HCT116 (cell line): ENCODE measurements around the gene IFI16. TPM values are rescaled to one million over a fixed set of nuclear protein-coding genes. Genes with fewer than 3 reads are reported as not detected.

ENCODE experiments used
- ATAC-seq: fragments of 200-7000 bp; cut with Tn5 transposase; 2 replicates; pipeline ENCODE4 v1.9.1; 2020; ENCODE audit warnings: mild to moderate bottlenecking, moderate library complexity
- BruUV-seq: library from RNA; stranded (reverse); fragments of 400-500 nt; replicated peaks from 2 replicates; lab custom pipeline; 2021; lab: Mats Ljungman, UMichigan
- CTCF ChIA-PET: fragments of 300-600 bp; sonication (Branson Sonifier 250); formaldehyde crosslinking; loops from one replicate; lab custom pipeline; 2021; ENCODE audit warnings: antibody characterized with exemption; lab: Charles Lee
- POLR2A ChIA-PET: fragments of 300-600, 350-600 bp; sonication (Branson Sonifier 250); formaldehyde crosslinking; loops from one replicate; lab custom pipeline; 2021; ENCODE audit warnings: antibody characterized with exemption; lab: Charles Lee
- RAD21 ChIA-PET, 2 experiments: fragments of 300-600 bp; sonication (Branson Sonifier 250); formaldehyde crosslinking; loops; one replicate each; lab custom pipeline; 2023; ENCODE audit warnings: low total read pairs in 2 of 2; ENCODE audit not compliant: uncharacterized antibody in 2 of 2, unreplicated experiment in 2 of 2, low non-redundant PET in 1 of 2; lab: Charles Lee
- DNase-seq: peaks from one replicate; pipeline ENCODE4 v3.0.0-alpha.2; 2010; ENCODE audit warnings: low read depth, low spot score
- H2AFZ ChIP-seq: fragments of 200-600 bp; shearing (Covaris generic), sonication (generic); 2 replicates; pipeline ENCODE4 v1.6.1; 2017; ENCODE audit warnings: low read depth, mixed run types, mixed read lengths, antibody characterized with exemption, low read length; ENCODE audit not compliant: poor library complexity, severe bottlenecking
- H3K27ac ChIP-seq: 2 replicates; pipeline ENCODE4 v1.5.1; 2012; ENCODE audit warnings: low read depth, low read length
- H3K27me3 ChIP-seq: fragments of 200-600 bp; sonication (generic); 2 replicates; pipeline ENCODE4 v1.6.1; 2016; ENCODE audit warnings: mixed run types, low read length, mixed read lengths; ENCODE audit not compliant: insufficient read depth
- H3K36me3 ChIP-seq, 2 experiments: fragments of 200-500 bp in 1 of 2; fragments of 200-600 bp in 1 of 2; sonication (Bioruptor generic) in 1 of 2; sonication (generic) in 1 of 2; 2 replicates each; pipeline versions ENCODE4 v1.5.1 to v1.6.1; 2014 to 2016; ENCODE audit warnings: low read length in 2 of 2, inconsistent platforms in 1 of 2, mixed read lengths in 1 of 2, mixed run types in 1 of 2; ENCODE audit not compliant: insufficient read depth in 2 of 2, control insufficient read depth in 1 of 2
- H3K4me1 ChIP-seq, 2 experiments: fragments of 200-600 bp in 1 of 2; sonication (generic) in 1 of 2; 2 replicates each; pipeline versions ENCODE4 v1.5.1 to v1.6.1; 2012 to 2017; ENCODE audit warnings: low read length in 2 of 2, inconsistent platforms in 1 of 2, mild to moderate bottlenecking in 1 of 2, mixed read lengths in 1 of 2, mixed run types in 1 of 2, moderate library complexity in 1 of 2; ENCODE audit not compliant: insufficient read depth in 2 of 2, control insufficient read depth in 1 of 2
- H3K4me2 ChIP-seq: fragments of 200-600 bp; sonication (generic); 2 replicates; pipeline ENCODE4 v1.6.1; 2017; ENCODE audit warnings: mixed run types, low read length, mixed read lengths
- H3K4me3 ChIP-seq, 2 experiments: fragments of 200-600 bp in 1 of 2; sonication (generic) in 1 of 2; replicated peaks in 1 of 2; 2 replicates each; pipeline ENCODE4 v1.5.1; 2011 to 2016; ENCODE audit warnings: low read length in 2 of 2, control low read depth in 1 of 2, low read depth in 1 of 2, mild to moderate bottlenecking in 1 of 2, mixed read lengths in 1 of 2, mixed run types in 1 of 2
- H3K79me2 ChIP-seq: fragments of 200-600 bp; sonication (generic); 2 replicates; pipeline ENCODE4 v1.6.1; 2017; ENCODE audit warnings: mild to moderate bottlenecking, mixed run types, low read length, moderate library complexity, mixed read lengths; ENCODE audit not compliant: insufficient read depth
- H3K9ac ChIP-seq: fragments of 200-600 bp; sonication (generic); 2 replicates; pipeline ENCODE4 v1.6.1; 2016; ENCODE audit warnings: low read length, mixed read lengths
- H3K9me2 ChIP-seq: fragments of 200-600 bp; sonication (generic), shearing (Covaris generic); 2 replicates; pipeline ENCODE4 v1.6.1; 2017; ENCODE audit warnings: mixed run types, mild to moderate bottlenecking, moderate library complexity; ENCODE audit not compliant: insufficient read depth
- H3K9me3 ChIP-seq, 2 experiments: fragments of 200-500 bp in 1 of 2; fragments of 200-600 bp in 1 of 2; sonication (Bioruptor generic) in 1 of 2; sonication (generic) in 1 of 2; 2 replicates each; pipeline ENCODE4 v1.6.1; 2014 to 2017; ENCODE audit warnings: low read length in 2 of 2, mixed read lengths in 2 of 2, inconsistent platforms in 1 of 2, low read depth in 1 of 2, mild to moderate bottlenecking in 1 of 2, mixed run types in 1 of 2, moderate library complexity in 1 of 2; ENCODE audit not compliant: control insufficient read depth in 1 of 2, insufficient read depth in 1 of 2
- H4K20me1 ChIP-seq: fragments of 200-600 bp; sonication (generic), shearing (Covaris generic); 2 replicates; pipeline ENCODE4 v1.6.1; 2017; ENCODE audit warnings: mixed run types, mild to moderate bottlenecking, moderate library complexity; ENCODE audit not compliant: insufficient read depth
- CBX3 ChIP-seq: IDR thresholded peaks from 2 replicates; pipeline ENCODE4 v1.6.1; 2012; ENCODE audit warnings: low read depth
- EGR1 ChIP-seq: IDR thresholded peaks from 2 replicates; pipeline ENCODE4 v1.6.1; 2012; ENCODE audit warnings: low read depth
- ELF1 ChIP-seq: IDR thresholded peaks from 2 replicates; pipeline ENCODE4 v1.6.1; 2012; ENCODE audit warnings: low read depth, borderline replicate concordance
- EZH2 ChIP-seq: fragments of 200-600 bp; sonication (generic); IDR thresholded peaks from 2 replicates; pipeline ENCODE4 v1.6.1; 2017; ENCODE audit warnings: antibody characterized with exemption, mixed run types
- FOSL1 ChIP-seq: IDR thresholded peaks from 2 replicates; pipeline ENCODE4 v1.6.1; 2012; ENCODE audit warnings: low read depth
- POLR2A ChIP-seq: IDR thresholded peaks from 2 replicates; pipeline ENCODE4 v1.7.0; 2011; ENCODE audit warnings: borderline replicate concordance; ENCODE audit not compliant: insufficient read depth, insufficient read length; ENCODE audit errors: extremely low read depth
- POLR2AphosphoS5 ChIP-seq: IDR thresholded peaks from 2 replicates; pipeline ENCODE4 v1.6.1; 2011; ENCODE audit warnings: mild to moderate bottlenecking, low read depth, low read length, moderate library complexity
- RAD21 ChIP-seq: IDR thresholded peaks from 2 replicates; pipeline ENCODE4 v1.6.1; 2012; ENCODE audit warnings: low read depth, mild to moderate bottlenecking
- SIN3A ChIP-seq: IDR thresholded peaks from 2 replicates; pipeline ENCODE4 v1.6.1; 2012; ENCODE audit warnings: low read depth
- SP1 ChIP-seq: IDR thresholded peaks from 2 replicates; pipeline ENCODE4 v1.6.1; 2012; ENCODE audit warnings: low read depth
- SRF ChIP-seq: IDR thresholded peaks from 2 replicates; pipeline ENCODE4 v1.6.1; 2012; ENCODE audit warnings: low read depth
- TCF7L2 ChIP-seq: IDR thresholded peaks from 2 replicates; pipeline ENCODE4 v1.7.0; 2011; ENCODE audit warnings: borderline replicate concordance, inconsistent platforms; ENCODE audit not compliant: insufficient read depth, insufficient read length; ENCODE audit errors: extremely low read depth
- YY1 ChIP-seq: IDR thresholded peaks from 2 replicates; pipeline ENCODE4 v1.6.1; 2011; ENCODE audit warnings: low read length, low read depth, moderate library complexity, mild to moderate bottlenecking; ENCODE audit not compliant: insufficient replicate concordance; ENCODE audit errors: extremely low read depth
- ZNF274 ChIP-seq: fragments of 200-500 bp; sonication (Bioruptor generic); IDR thresholded peaks from 2 replicates; pipeline ENCODE4 v1.6.1; 2014; ENCODE audit warnings: mild to moderate bottlenecking, low read depth, low read length, inconsistent platforms
- intact Hi-C: fragments of 100-400 bp; cut with micrococcal nuclease; formaldehyde crosslinking; loops from 2 replicates; pipeline ENCODE4 v1.10.0; 2022
- total RNA-seq: library from RNA; stranded (reverse); gene quantifications from one replicate; pipeline ENCODE4 v1.2.1, GENCODE V29; 2021; ENCODE audit not compliant: unreplicated experiment
- TF ChIP-seq, protein P1 (sequence below): IDR thresholded peaks from 2 replicates; pipeline ENCODE4 v1.6.1; 2011; ENCODE audit warnings: mild to moderate bottlenecking, low read length, moderate library complexity; ENCODE audit not compliant: insufficient replicate concordance; ENCODE audit errors: extremely low read depth
- TF ChIP-seq, protein P2 (sequence below): IDR thresholded peaks from 2 replicates; pipeline ENCODE4 v1.6.1; 2012; ENCODE audit warnings: low read depth
- TF ChIP-seq, protein P3 (sequence below), 3 experiments: fragments of 200-600 bp in 1 of 3; sonication (generic) in 1 of 3; IDR thresholded peaks in 2 of 3; conservative IDR thresholded peaks in 1 of 3; 2 replicates each; pipeline ENCODE4 v1.5.1; 2012 to 2017; ENCODE audit warnings: low read depth in 2 of 3, low read length in 2 of 3, antibody characterized with exemption in 1 of 3, borderline replicate concordance in 1 of 3, control low read depth in 1 of 3, mild to moderate bottlenecking in 1 of 3, mixed read lengths in 1 of 3, mixed run types in 1 of 3, moderate library complexity in 1 of 3; ENCODE audit not compliant: insufficient read depth in 1 of 3

Gene IFI16
- total RNA-seq, 1 experiment from 2014 or later = 1.6 TPM

DNA sequence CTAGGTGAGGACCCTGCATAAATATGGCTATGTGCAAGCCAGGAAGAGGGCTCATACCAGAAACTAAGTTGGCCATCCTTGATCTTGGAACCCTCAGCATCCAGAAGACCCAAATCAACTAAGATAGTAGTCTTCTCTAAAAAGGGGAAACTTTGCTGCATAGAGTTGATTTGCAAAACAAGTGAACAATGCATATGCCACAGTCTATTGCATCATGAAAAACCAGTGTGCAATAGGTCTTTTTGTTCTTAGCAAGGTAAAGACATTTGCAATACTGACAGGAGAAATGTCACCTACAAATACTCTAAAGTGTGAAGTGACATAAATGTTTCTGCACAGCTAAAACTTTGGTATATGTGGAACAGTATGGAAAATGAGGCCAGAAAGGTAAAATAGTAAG is 2.0 kb upstream of the IFI16 start:
- ChIA-PET CTCF (no interaction called here), RAD21 (no interaction called here), POLR2A (no interaction called here)
- no peak for TF ChIP-seq EZH2
- TF ChIP-seq POLR2A = no peak
- no peak for TF ChIP-seq POLR2AphosphoS5
- TF ChIP-seq, protein P1, sequence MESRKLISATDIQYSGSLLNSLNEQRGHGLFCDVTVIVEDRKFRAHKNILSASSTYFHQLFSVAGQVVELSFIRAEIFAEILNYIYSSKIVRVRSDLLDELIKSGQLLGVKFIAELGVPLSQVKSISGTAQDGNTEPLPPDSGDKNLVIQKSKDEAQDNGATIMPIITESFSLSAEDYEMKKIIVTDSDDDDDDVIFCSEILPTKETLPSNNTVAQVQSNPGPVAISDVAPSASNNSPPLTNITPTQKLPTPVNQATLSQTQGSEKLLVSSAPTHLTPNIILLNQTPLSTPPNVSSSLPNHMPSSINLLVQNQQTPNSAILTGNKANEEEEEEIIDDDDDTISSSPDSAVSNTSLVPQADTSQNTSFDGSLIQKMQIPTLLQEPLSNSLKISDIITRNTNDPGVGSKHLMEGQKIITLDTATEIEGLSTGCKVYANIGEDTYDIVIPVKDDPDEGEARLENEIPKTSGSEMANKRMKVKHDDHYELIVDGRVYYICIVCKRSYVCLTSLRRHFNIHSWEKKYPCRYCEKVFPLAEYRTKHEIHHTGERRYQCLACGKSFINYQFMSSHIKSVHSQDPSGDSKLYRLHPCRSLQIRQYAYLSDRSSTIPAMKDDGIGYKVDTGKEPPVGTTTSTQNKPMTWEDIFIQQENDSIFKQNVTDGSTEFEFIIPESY = no peak
- no peak for TF ChIP-seq SP1
- no peak for TF ChIP-seq ELF1
- no peak for TF ChIP-seq EGR1
- TF ChIP-seq, protein P2, sequence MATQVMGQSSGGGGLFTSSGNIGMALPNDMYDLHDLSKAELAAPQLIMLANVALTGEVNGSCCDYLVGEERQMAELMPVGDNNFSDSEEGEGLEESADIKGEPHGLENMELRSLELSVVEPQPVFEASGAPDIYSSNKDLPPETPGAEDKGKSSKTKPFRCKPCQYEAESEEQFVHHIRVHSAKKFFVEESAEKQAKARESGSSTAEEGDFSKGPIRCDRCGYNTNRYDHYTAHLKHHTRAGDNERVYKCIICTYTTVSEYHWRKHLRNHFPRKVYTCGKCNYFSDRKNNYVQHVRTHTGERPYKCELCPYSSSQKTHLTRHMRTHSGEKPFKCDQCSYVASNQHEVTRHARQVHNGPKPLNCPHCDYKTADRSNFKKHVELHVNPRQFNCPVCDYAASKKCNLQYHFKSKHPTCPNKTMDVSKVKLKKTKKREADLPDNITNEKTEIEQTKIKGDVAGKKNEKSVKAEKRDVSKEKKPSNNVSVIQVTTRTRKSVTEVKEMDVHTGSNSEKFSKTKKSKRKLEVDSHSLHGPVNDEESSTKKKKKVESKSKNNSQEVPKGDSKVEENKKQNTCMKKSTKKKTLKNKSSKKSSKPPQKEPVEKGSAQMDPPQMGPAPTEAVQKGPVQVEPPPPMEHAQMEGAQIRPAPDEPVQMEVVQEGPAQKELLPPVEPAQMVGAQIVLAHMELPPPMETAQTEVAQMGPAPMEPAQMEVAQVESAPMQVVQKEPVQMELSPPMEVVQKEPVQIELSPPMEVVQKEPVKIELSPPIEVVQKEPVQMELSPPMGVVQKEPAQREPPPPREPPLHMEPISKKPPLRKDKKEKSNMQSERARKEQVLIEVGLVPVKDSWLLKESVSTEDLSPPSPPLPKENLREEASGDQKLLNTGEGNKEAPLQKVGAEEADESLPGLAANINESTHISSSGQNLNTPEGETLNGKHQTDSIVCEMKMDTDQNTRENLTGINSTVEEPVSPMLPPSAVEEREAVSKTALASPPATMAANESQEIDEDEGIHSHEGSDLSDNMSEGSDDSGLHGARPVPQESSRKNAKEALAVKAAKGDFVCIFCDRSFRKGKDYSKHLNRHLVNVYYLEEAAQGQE = no peak
- TF ChIP-seq FOSL1 = no peak
- no peak for TF ChIP-seq CBX3
- TF ChIP-seq TCF7L2 = no peak
- TF ChIP-seq, protein P3, sequence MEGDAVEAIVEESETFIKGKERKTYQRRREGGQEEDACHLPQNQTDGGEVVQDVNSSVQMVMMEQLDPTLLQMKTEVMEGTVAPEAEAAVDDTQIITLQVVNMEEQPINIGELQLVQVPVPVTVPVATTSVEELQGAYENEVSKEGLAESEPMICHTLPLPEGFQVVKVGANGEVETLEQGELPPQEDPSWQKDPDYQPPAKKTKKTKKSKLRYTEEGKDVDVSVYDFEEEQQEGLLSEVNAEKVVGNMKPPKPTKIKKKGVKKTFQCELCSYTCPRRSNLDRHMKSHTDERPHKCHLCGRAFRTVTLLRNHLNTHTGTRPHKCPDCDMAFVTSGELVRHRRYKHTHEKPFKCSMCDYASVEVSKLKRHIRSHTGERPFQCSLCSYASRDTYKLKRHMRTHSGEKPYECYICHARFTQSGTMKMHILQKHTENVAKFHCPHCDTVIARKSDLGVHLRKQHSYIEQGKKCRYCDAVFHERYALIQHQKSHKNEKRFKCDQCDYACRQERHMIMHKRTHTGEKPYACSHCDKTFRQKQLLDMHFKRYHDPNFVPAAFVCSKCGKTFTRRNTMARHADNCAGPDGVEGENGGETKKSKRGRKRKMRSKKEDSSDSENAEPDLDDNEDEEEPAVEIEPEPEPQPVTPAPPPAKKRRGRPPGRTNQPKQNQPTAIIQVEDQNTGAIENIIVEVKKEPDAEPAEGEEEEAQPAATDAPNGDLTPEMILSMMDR (IDR thresholded peaks at IDR 0.05 in 2 of 3, conservative IDR thresholded peaks at IDR 0.05 in 1 of 3; ENCODE audit: borderline replicate concordance in 1 of 3, insufficient read depth in 1 of 3, low read depth in 2 of 3, low read length in 2 of 3) = no peak
- TF ChIP-seq SIN3A = no peak
- no peak for TF ChIP-seq ZNF274
- no peak for TF ChIP-seq RAD21
- no peak for TF ChIP-seq SRF
- TF ChIP-seq YY1 = no peak
- Histone ChIP-seq H3K4me3 (no peak overlapping the region), H4K20me1 (no peaks in the 10 kb centered on the region), H2AFZ (no peak overlapping the region), H3K9me2 (no peaks in the 10 kb centered on the region), H3K9ac (no peak overlapping the region), H3K36me3 (no peaks in the 10 kb centered on the region), H3K27ac (no peak overlapping the region), H3K4me1 (no peaks in the 10 kb centered on the region), H3K27me3 (peaks cover 7% of the 10 kb centered on the region; the same call in 1 of the 2 replicates), H3K9me3 (no peaks in the 10 kb centered on the region), H3K79me2 (no peaks in the 10 kb centered on the region), H3K4me2 (no peak overlapping the region)
- no TSS peak for BruUV-seq
- ATAC-seq (no peak), DNase-seq (no peak)
- intact Hi-C loops = no loop called here
